ENCODE measurements around the gene ADAM10.

Gene ADAM10

DNA sequence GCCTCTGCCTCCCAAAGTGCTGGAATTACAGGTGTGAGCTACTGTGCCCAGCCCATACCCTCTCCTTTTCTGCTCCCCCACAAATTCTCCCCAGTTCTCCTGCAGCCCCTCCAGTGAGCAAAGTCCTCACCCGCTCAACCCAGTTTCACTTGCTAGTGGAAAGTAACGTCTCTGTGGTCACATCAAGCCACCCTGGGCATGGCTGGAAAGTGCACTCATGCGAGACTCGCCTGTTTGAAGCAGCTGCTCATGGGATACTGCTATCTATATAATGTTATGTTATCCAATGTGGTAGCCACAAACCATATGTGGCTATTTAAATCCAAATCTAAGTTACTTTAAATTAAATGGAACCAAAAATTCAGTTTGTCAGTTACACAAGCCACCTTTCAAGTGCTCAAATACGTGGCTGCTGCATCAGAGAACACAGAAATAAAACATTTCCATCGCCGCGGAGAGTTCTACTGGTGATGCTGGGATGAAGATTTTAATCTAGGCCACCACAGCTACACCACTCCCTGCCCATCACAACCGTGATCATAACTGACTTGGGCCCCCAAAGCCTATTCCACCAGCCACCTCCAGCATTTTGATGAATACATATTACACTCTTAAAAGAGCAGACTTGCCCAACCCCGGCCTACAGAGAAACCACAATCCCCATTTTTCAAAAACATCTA, 198.3 kb downstream of the ADAM10 start:
- no peak for DNase-seq

DNA sequence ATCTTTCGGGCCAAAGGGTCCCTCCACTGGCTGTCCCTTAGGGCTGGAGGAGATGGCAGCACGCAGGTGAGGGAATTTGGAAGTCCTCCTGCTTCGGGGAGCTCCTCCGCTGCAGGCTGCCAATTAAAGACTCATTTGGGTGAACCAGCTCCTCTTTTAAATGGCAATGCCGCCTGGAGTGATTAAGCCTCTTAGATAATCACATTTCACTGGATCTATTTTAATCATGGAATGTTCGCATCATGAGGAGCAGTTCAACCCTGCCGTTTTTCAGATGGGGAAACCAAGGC, 199.8 kb downstream of the ADAM10 start:
- no peak for DNase-seq

DNA sequence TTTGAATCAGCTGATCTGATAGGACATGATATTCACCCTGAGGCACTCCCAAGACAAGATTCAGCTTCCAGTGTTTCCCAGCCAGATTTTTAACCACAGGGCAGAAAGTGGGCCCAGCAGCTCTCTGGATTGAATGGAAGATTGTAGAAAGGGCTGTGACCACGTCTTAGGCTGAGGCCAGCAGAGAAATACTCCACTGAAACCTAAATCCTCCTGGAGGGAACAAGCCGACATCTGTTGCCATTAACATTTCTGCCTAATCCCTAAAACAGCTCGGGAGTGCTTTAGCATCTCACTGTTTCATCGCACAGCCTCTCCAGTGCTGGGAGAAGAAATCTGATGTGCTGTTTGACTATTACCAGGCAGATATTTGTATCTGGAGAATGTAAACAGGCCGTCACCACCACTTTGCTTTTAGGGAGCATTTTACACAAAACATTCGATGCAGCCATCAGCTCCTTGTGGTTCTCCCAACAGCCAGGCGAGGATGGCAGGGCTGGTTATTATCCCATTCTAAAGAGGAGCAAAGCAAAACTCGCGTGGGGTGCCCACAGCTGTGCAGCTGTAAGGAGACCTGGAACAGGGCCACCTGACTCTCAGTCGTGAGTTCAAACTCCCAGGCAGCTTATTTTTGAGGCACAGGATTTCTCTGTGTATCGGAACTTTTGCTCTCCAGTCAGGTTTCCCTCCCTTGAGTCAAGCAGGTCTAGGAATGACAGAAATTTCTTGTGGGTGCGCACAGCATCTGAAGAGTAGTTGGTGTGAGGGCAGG, 200.3 kb downstream of the ADAM10 start:
- DNase-seq = no peak

DNA sequence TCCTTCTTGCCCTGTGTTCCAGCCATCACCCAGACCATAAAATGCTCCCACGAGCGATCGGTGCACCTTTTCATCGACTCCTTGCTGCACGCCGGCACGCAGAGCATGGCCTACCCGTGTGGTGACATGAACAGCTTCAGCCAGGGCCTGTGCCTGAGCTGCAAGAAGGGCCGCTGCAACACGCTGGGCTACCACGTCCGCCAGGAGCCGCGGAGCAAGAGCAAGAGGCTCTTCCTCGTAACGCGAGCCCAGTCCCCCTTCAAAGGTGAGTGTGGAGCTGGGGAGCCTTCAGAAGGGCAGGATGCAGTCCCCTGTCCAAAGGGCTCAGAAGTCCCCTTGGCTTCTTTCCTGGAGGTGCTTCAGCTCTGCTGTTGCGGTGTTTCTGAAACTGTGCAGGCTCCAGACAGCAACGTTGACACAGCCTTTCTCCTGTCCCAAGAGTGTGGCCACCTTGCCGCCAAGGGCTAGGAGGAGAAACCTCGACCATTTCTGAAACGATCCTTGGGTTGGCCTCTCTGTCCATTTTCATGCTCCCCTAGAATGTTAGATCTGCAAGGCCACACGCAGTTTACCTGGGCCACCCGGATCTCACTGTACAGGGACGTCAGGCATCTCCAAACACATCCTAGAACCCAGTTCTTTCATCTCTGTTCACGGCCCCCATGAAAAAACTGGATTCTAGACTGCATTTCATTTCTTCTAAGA, 201.0 kb downstream of the ADAM10 start:
- no peak for DNase-seq

DNA sequence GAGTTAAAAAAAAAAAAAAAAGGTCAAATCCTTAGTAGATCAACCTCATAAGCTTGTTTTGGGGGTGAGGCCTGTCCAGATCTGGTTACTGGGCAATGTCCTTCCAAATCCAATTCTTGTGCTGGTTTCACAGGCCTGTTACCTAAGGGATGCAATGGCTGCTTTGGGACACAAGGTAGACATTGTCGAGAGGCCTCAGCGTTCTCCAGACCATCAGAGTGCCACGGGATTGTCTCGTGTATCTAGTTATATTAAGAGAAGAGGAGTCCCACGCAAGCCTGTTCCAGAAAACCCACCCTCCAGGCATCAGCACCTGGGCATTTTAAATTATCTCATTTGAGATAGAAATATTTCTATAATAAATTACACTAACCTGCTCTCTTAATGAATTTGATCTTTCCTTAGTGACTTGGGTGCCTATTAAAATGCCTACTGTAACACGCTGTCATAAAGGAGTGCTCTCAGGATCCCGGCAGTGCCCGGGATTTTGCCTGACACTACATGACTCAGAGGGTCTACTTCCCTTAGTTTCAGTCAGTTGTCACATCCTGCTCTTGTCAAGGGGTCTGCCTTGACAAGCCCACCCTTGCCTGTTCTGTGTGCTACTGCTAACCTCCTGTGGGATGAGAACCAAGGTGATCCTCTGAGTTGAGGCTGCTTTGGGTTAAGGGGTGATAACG, 201.7 kb downstream of the ADAM10 start:
- no peak for DNase-seq

DNA sequence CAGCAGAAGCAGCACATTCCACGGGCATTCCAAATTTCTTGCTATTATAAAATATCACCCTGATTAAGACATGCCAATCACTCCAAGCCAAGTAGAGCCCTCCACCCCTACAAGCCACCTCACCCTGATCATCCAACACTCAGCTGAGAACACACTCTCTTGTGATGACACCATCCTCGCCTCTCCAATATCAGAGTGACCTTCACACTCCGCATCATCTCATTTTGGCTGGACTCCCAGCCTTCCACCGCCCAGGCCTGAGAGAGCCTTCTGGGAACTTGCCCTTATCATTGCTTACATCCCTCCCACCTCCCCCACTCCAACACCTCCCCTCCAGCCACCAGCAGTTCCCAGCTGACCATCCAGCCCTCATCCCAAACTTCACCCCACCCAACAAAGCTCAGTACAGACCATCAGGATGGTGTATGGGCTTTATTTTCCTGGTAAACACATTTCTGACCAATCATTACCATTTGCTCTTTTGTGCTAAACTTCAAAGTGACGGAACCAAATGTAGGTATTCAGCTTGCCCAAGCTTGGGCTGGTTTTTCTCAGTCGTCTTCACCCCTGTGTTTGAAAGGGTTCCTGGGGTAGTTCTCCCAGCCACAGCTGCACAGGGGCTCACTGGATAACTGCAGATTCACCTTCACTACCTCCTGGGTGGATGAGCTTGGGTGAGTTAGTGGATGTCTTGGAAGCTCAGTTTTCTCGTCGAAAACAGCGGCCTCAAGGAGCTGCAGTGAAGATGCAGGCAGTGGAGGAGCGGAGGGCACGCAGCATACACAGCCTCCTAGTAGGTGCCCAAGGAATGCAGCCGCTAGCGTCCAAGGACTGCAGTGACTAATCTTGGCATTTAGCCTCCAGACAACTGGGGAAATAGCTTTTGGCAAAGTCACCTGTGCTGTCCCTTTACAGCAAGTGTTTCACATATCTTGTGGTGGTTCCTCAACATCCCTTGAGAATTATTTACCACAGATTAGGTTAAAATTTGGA, 202.6 kb downstream of the ADAM10 start:
- peak in 3 of 4 experiments; percentile 41 to 71 (median 41) for DNase-seq

DNA sequence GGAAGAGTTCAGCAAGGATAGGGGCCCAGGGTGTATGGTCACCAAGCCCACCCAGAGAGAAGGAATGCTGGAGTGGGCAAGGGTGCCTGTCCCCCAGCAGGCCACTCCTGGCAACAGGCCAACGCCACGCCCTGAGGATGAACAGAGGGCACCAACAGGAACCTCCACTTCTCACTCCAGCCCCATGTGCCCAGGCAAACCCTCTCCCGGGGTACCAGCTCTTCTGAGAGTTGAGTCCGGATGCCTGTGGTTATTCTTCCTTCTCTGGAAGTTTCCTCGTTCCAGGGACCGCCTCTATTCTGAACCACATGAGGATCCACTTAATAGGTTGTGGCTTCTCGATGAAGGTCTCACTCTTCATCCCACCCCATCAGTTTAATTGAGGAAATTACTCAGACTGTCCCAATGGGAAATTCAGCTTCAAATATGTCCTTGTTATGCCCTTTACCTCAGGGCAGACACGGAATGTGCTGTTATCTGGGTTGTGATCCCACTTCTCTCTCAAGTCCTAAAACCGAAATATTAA, 203.4 kb downstream of the ADAM10 start:
- DNase-seq = no peak

DNA sequence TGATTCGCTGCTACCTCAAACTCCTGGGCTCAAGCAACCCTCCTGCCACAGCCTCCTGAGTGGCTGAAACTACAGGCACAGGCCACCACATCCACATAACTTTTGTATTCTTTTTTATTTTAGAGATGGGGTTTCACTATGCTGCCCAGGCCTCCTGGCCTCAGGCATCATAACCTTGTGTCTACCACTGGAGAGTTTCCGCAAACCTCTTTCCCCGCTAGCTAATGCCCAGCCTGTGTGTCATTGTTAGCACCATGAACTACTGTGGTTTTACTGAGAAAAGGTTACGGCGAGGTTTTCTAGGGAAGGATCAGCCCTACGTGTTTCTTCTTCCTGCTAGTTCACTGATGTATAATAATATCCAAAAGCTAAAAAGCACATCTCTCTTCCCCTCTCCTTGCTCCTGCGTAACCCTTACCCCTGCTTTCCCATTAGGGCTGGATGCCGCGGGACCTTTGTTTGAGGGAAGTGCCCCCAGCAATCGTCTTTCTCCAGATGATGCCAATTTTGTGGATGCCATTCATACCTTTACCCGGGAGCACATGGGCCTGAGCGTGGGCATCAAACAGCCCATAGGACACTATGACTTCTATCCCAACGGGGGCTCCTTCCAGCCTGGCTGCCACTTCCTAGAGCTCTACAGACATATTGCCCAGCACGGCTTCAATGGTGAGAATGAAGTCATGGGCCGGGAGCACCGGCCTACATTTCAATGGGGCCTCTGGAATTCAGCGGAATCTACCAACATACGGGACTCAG, 204.0 kb downstream of the ADAM10 start:
- DNase-seq = no peak

DNA sequence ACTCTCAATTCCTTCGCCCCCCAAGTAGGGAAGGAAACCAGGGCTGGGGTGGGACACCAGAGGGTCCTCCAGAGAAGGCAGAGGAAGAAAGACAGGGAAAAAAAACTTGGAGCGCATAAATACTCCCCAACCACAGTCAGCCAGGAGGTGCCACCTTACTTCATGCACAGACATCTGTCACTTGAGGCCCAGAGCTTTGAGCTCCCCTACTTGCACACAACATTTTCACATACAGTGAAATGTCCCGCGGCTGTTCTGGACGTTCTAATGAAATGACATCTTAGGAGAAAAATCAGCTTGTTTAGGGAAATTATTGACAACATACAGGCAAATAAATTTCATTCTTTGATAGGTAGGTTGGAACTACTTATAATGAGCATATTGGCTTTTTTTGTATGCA, 204.8 kb downstream of the ADAM10 start:
- DNase-seq = no peak

DNA sequence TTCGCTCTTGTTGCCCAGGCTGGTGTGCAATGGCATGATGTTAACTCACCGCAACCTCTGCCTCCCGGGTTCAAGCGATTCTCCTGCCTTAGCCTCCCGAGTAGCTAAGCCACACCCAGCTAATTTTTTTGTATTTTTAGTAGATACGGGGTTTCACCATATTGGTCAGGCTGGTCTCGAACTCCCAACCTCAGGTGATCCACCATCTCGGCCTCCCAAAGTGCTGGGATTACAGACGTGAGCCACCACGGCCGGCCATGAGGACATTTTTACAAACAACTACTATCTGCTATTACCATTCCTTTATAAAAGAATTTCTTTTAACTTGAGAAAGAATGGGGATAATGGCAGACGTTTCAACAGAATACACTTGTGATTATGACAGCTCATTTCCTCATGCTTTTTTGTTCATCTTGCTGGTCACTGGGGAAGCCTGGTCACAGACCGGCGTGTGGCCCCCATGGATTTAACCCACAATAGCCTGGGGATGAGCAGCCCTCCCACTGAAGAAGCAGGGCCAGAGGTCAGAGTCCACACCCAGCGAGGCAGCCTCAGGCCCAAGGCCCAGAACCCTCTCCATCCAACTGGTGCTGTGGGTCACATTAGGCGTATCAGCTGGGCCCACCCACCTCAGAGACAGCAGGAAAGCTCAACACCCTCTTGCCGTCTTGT, 205.7 kb downstream of the ADAM10 start:
- DNase-seq = peak in 3 of 4 experiments; percentile 57 to 67 (median 66)

DNA sequence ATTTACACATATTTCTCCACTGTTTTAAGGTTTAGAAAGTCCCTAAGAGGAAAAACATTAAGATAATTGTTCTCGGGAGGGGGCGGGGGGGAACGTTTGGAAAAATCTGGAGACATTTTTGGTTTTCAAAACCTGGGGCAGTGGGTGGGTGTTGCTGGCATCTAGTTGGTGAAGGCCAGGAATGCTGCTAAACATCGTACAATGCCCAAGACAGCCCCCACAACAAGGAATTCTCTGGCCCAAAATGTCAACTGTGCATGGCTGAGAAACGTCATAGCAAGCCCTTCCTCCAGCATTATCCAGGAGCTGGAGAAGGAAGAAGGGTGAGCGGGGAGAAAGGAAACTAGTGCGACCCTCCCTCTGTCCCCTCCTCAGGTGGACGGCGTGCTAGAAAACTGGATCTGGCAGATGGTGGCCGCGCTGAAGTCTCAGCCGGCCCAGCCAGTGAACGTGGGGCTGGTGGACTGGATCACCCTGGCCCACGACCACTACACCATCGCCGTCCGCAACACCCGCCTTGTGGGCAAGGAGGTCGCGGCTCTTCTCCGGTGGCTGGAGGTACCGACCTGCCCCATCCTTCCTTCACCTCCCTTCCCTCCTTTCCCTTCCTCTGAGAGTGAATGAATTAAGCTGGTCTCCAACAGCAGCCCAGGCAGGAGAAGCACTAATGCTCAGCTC, 208.0 kb downstream of the ADAM10 start:
- no peak for DNase-seq

DNA sequence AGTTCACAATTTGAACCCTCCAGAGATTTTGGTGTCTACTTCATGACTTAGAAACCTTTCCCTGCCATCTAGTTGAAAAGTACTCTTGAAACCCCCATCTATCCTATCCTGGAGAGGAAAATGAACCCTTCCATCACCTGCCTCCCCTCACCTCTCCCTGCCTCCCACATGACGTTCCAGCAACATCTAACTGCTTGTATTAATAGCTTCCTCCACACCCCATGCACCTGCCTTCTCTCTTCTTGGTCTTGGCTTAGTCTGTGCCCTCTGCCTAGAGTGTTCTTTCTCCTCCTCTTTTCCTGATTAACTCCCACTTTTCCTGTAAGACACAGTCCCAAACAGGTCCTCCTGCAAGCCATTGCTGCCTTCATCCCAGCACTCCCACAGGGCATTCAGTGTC, 210.0 kb downstream of the ADAM10 start:
- no peak for DNase-seq

DNA sequence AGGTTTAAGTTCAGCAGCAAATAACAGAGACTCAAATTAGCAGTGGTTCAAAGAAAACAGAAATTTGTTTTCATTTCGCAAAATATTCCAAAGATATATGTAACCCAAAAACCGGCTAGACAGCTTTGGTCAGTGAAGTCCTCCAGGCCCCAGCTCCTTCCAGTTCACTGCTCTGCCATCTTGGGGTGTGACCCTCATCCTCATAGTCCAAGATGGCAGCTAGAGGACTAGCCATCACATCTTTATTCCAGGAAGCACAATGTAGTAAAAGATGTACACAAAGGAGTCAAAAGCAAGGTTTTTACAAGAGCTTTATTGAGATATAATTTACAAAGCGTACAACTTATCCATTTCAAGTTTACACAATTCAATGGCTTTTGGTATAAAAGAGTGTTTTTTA, 210.6 kb downstream of the ADAM10 start:
- no peak for DNase-seq

Measured in suppressor macrophage (primary cell).